Ovary (tissue), 9 donors: Measurements from ENCODE around the gene KCNIP1. TPM values are rescaled to one million over a fixed set of nuclear protein-coding genes. Genes with fewer than 3 reads are reported as not detected.

Source experiments
- DNase-seq, 5 donors: peaks; one replicate each; pipeline ENCODE4 v3.0.0-alpha.2; 2019 to 2020
- H3K27ac ChIP-seq, 2 donors: fragments of 200-600 bp; one replicate each; pipeline versions ENCODE4 v1.5.1 to v1.8.0; 2019 to 2022
- H3K27me3 ChIP-seq: fragments of 200-600 bp; one replicate; pipeline ENCODE4 v1.8.0; 2022
- H3K36me3 ChIP-seq: fragments of 200-600 bp; sonication (generic); one replicate; pipeline ENCODE4 v1.5.1; 2019
- H3K4me1 ChIP-seq: one replicate; pipeline ENCODE4 v1.8.1; 2013; ENCODE audit warnings: mild to moderate bottlenecking, moderate library complexity; ENCODE audit not compliant: insufficient read depth
- H3K4me3 ChIP-seq: fragments of 200-600 bp; sonication (generic); one replicate; pipeline ENCODE4 v1.5.1; 2017
- H3K9me3 ChIP-seq, 2 donors: fragments of 200-600 bp in 1 of 2; sonication (generic) in 1 of 2; one replicate each; pipeline versions ENCODE4 v1.5.1 to v1.8.1; 2013 to 2019; ENCODE audit warnings: mild to moderate bottlenecking in 1 of 2, moderate library complexity in 1 of 2
- CTCF ChIP-seq, 3 donors: fragments of 450-650 bp in 2 of 3; fragments of 200-600 bp in 1 of 3; IDR thresholded peaks; one replicate each; pipeline versions ENCODE4 v1.5.1 to v1.8.0; 2016 to 2022; ENCODE audit warnings: antibody characterized with exemption in 3 of 3, mild to moderate bottlenecking in 1 of 3
- EP300 ChIP-seq: sonication (generic); formaldehyde crosslinking; IDR thresholded peaks from one replicate; pipeline ENCODE4 v1.6.1; 2017; ENCODE audit warnings: antibody characterized with exemption
- POLR2A ChIP-seq: fragments of 450-650 bp; IDR thresholded peaks from one replicate; pipeline ENCODE4 v1.6.1; 2017; ENCODE audit warnings: antibody characterized with exemption, mild to moderate bottlenecking, moderate library complexity
- WGBS, 3 donors: extraction: QIAGEN DNeasy Blood & Tissue Kit in 1 of 3; methylation state at CpG; one replicate each; pipeline versions ENCODE4 v1.1.5 to v1.1.7; 2013 to 2017; 5-methylcytosine and 5-hydroxymethylcytosine counted together
- intact Hi-C, 4 donors: fragments of 100-400 bp; cut with DNase I; formaldehyde crosslinking; loops; one replicate each; pipeline versions ENCODE4 v1.11.0 to v1.15.1; 2022 to 2023
- polyA plus RNA-seq, 2 donors: library from polyadenylated mRNA; stranded (reverse); fragments of 200-250 nt in 1 of 2; fragments of 350-450 nt in 1 of 2; fragmentation: Illumina TruSeq in 1 of 2; extraction: RNeasy Lipid Tissue Mini Kit (QIAGEN cat#74804) in 1 of 2; gene quantifications; one replicate each; pipeline ENCODE4 v1.2.3, GENCODE V29; 2013 to 2014
- total RNA-seq, 7 donors: library from RNA; depleted of rRNA in 2 of 7; stranded (reverse); fragments of >200 nt in 2 of 7; fragmentation: NEBNext Ultra II Directional in 3 of 7; extraction: Animal tissue kit (Norgen Biotek cat#: 25700) in 3 of 7; gene quantifications; one replicate each; pipeline versions ENCODE4 v1.1.0 to v1.2.4, GENCODE V29; 2016 to 2023
- donor health status: DM: no; HTN: no; CAD: no; lungs with moderate emphysema.
- donor health status: DM: no; HTN: no; CAD: no.
- donor health status: Bipolar disorder and iron deficiency.
- donor health status: DM: yes; HTN: yes; CAD: no.
- donor health status: DM: no; HTN: no; CAD: no.
- donor health status: DM: yes; HTN: yes; CAD: no.

Gene KCNIP1
- total and polyA plus RNA-seq, 9 donors: 0.20 to 2.2 (median 0.66) TPM

- Histone ChIP-seq H3K27ac (no peak overlapping the region), H3K4me1 (no peaks in the 10 kb centered on the region), H3K4me3 (no peak overlapping the region), H3K9me3 (no peaks in the 10 kb centered on the region), H3K27me3 (no peaks in the 10 kb centered on the region), H3K36me3 (no peaks in the 10 kb centered on the region)
- intact Hi-C loops: no loop called here
- 19 to 28% (median 23%) methylated on average over 4 of the region's 4 CpGs for WGBS, 3 donors
- TF ChIP-seq EP300: no peak
- no peak for TF ChIP-seq POLR2A
- TF ChIP-seq CTCF (IDR thresholded peaks at IDR 0.05): no peak
- no peak for DNase-seq
These were observed 187.8 kb downstream of the KCNIP1 start for GRCh38 chr5:170691657-170692056.

DNA sequence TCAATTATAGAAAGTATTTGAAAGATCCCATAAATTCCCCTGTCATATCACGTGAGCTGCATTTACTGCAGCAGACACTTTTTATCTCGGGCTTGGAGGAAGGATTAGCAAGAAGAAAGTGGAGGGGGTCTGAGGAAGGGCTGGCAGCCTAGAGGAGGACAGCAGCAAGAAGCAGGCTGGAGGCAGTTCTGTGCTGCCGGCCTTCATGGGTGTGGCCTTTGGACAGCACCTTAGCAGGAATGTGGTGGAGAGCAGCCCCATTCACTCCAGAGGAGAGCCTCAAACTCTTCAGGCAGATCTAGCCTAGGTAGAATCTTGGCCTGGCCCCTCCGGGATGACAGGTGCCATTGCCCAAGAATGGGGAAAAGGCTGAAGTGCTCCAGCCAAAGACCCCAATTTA is 189.9 kb downstream of the KCNIP1 start:
- H3K4me3 ChIP-seq: no peak overlapping the region
- intact Hi-C loops: no loop called here
- no peak overlapping the region for H3K27ac ChIP-seq
- 28 to 46% (median 32%) methylated on average over 4 of the region's 4 CpGs for WGBS, 3 donors
- DNase-seq: no peak
- H3K27me3 ChIP-seq: no peaks in the 10 kb centered on the region
- no peak for TF ChIP-seq POLR2A
- no peaks in the 10 kb centered on the region for H3K4me1 ChIP-seq
- H3K9me3 ChIP-seq: no peaks in the 10 kb centered on the region
- no peaks in the 10 kb centered on the region for H3K36me3 ChIP-seq

- intact Hi-C loops: no loop called here
- H3K9me3 ChIP-seq: no peaks in the 10 kb centered on the region
- WGBS, 3 donors: 29 to 39% (median 34%) methylated on average over 2 of the region's 2 CpGs
- no peak for TF ChIP-seq EP300
- H3K4me1 ChIP-seq: no peaks in the 10 kb centered on the region
- no peak for DNase-seq
- no peaks in the 10 kb centered on the region for H3K27me3 ChIP-seq
- no peak overlapping the region for H3K27ac ChIP-seq
- no peaks in the 10 kb centered on the region for H3K36me3 ChIP-seq
- H3K4me3 ChIP-seq: no peak overlapping the region
These were observed 191.1 kb downstream of the KCNIP1 start for GRCh38 chr5:170694911-170695310.

- 46 to 57% (median 55%) methylated on average over 2 of the region's 2 CpGs for WGBS, 3 donors
- intact Hi-C loops: no loop called here
These were observed 193.2 kb downstream of the KCNIP1 start for GRCh38 chr5:170697031-170697430.

GRCh38 chr5:170700503-170700902 is 196.7 kb downstream of the KCNIP1 start:
- DNase-seq: no peak
- H3K27ac ChIP-seq: no peak overlapping the region
- 85 to 91% (median 88%) methylated on average over 5 of the region's 5 CpGs for WGBS, 3 donors
- TF ChIP-seq EP300 (no peak), POLR2A (no peak), CTCF (IDR thresholded peaks at IDR 0.05) (no peak)
- no peaks in the 10 kb centered on the region for H3K4me1 ChIP-seq
- no peaks in the 10 kb centered on the region for H3K9me3 ChIP-seq
- no peaks in the 10 kb centered on the region for H3K27me3 ChIP-seq
- H3K4me3 ChIP-seq: no peak overlapping the region
- intact Hi-C loops: no loop called here
- H3K36me3 ChIP-seq: no peaks in the 10 kb centered on the region

More at GRCh38 chr5:170697031-170697430, 193.2 kb downstream of the KCNIP1 start:
- H3K27ac ChIP-seq: no peak overlapping the region
- H3K9me3 ChIP-seq: no peaks in the 10 kb centered on the region
- no peak for DNase-seq
- no peaks in the 10 kb centered on the region for H3K36me3 ChIP-seq
- no peaks in the 10 kb centered on the region for H3K4me1 ChIP-seq
- no peak for TF ChIP-seq POLR2A
- TF ChIP-seq EP300: no peak
- TF ChIP-seq CTCF (IDR thresholded peaks at IDR 0.05): no peak
- no peaks in the 10 kb centered on the region for H3K27me3 ChIP-seq
- H3K4me3 ChIP-seq: no peak overlapping the region
